ENCODE results near the gene SH2D2A.

The SH2D2A gene

GRCh38 chr1:156844102-156844501 lies 27.5 kb upstream of the SH2D2A start:
- no peak overlapping the region for H3K4me3 ChIP-seq (ENCODE audit: low read depth, low read length)

GRCh38 chr1:156842618-156843300 lies 26.1 kb upstream of the SH2D2A start:
- no peak for TF ChIP-seq CTCF (IDR thresholded peaks at IDR 0.05; ENCODE audit: low read depth, low read length, missing control alignments)
- DNase-seq (ENCODE audit: low read depth): no peak
- no peak overlapping the region for H3K4me3 ChIP-seq (ENCODE audit: low read depth, low read length)

More at GRCh38 chr1:156844102-156844501, 27.5 kb upstream of the SH2D2A start:
- no peak for TF ChIP-seq CTCF (IDR thresholded peaks at IDR 0.05; ENCODE audit: low read depth, low read length, missing control alignments)
- DNase-seq (ENCODE audit: low read depth): no peak

GRCh38 chr1:156841295-156841855 lies 24.7 kb upstream of the SH2D2A start:
- DNase-seq (ENCODE audit: low read depth): no peak
- H3K4me3 ChIP-seq (ENCODE audit: low read depth, low read length): no peak overlapping the region
- no peak for TF ChIP-seq CTCF (IDR thresholded peaks at IDR 0.05; ENCODE audit: low read depth, low read length, missing control alignments)

GRCh38 chr1:156840898-156841279 lies 24.2 kb upstream of the SH2D2A start:
- no peak overlapping the region for H3K4me3 ChIP-seq (ENCODE audit: low read depth, low read length)
- DNase-seq (ENCODE audit: low read depth): no peak
- TF ChIP-seq CTCF (IDR thresholded peaks at IDR 0.05; ENCODE audit: low read depth, low read length, missing control alignments): no peak

DNA sequence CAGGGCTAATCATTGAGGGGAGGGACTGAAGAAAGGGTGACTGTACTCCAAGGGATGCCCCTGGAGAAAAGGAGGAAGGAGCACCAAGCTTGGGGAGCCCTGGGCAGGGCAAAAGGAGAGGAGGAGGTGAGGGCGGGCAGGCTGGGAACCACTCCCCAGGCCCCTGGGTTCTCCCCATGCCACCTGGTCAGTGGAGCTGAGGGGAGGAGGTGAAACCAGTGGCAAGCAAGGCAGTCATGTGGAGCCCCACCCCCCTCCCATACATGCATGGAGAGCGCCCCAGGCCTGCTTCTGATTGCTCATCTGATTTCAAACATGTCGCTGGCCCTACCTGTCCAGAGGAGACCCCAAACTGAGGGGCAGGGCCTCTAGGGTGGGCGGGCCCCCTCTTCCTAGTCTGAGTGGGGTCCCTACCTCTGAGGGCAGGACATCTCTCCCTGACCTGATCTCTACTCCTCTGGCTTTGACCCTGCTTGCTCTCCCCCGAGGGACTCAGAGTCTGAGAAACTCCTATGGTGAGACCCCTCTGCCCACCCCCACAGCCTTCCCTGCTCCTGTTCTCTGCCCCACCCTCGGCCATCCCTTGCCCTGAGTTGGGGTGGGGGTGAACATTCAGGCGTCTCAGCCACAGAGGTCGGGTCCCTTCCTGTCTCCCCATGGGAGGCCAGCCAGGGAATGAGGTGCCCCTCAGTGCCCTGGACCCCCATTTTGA lies 23.7 kb upstream of the SH2D2A start:
- DNase-seq (ENCODE audit: low read depth): no peak
- no peak for TF ChIP-seq CTCF (IDR thresholded peaks at IDR 0.05; ENCODE audit: low read depth, low read length, missing control alignments)
- H3K4me3 ChIP-seq (ENCODE audit: low read depth, low read length): no peak overlapping the region

GRCh38 chr1:156839426-156840109 lies 22.9 kb upstream of the SH2D2A start:
- DNase-seq (ENCODE audit: low read depth): no peak
- no peak for TF ChIP-seq CTCF (IDR thresholded peaks at IDR 0.05; ENCODE audit: low read depth, low read length, missing control alignments)
- H3K4me3 ChIP-seq (ENCODE audit: low read depth, low read length): no peak overlapping the region

All from GM12864 (cell line).